Prostate gland (tissue), 2 donors: ENCODE results near the gene PEX16. TPM values are rescaled to one million over a fixed set of nuclear protein-coding genes. Genes with fewer than 3 reads are reported as not detected.

Source experiments
- DNase-seq: peaks from one replicate; pipeline ENCODE4 v3.0.0-alpha.2; 2019; ENCODE audit warnings: low spot score
- H3K27ac ChIP-seq, 2 donors: fragments of 200-600 bp; sonication (generic); 2 replicates each; pipeline ENCODE4 v1.5.1; 2017 to 2019
- H3K27me3 ChIP-seq: fragments of 200-600 bp; sonication (generic); replicated peaks from 2 replicates; pipeline ENCODE4 v1.5.1; 2019; ENCODE audit not compliant: insufficient read depth
- H3K36me3 ChIP-seq, 2 donors: fragments of 200-600 bp; sonication (generic); 1 replicate in 1 of 2; 2 replicates in 1 of 2; pipeline versions ENCODE4 v1.5.1 to v1.8.1; 2017 to 2019
- H3K4me1 ChIP-seq: fragments of 200-600 bp; sonication (generic); replicated peaks from 2 replicates; pipeline ENCODE4 v1.5.1; 2019
- H3K4me3 ChIP-seq, 2 donors: fragments of 200-600 bp; sonication (generic); 2 replicates each; pipeline ENCODE4 v1.5.1; 2017 to 2019
- H3K9me3 ChIP-seq: fragments of 200-600 bp; sonication (generic); 2 replicates; pipeline ENCODE4 v1.5.1; 2017
- POLR2A ChIP-seq: fragments of 450-650 bp; IDR thresholded peaks from one replicate; pipeline ENCODE4 v1.6.1; 2016; ENCODE audit warnings: antibody characterized with exemption, mild to moderate bottlenecking
- POLR2AphosphoS5 ChIP-seq: sonication (generic); formaldehyde crosslinking; IDR thresholded peaks from one replicate; pipeline ENCODE4 v1.6.1; 2017; ENCODE audit warnings: antibody characterized with exemption
- WGBS: methylation state at CpG from one replicate; pipeline ENCODE4 v1.1.5; 2018; 5-methylcytosine and 5-hydroxymethylcytosine counted together
- intact Hi-C: fragments of 100-400 bp; cut with DNase I; formaldehyde crosslinking; loops from one replicate; pipeline ENCODE4 v1.14.2; 2022
- total RNA-seq, 2 donors: library from RNA; depleted of rRNA; stranded (reverse); fragments of >200 nt; gene quantifications; one replicate each; pipeline ENCODE4 v1.1.0, GENCODE V29; 2016
- TF ChIP-seq, protein P1 (sequence below), 4 experiments: fragments of 200-600 bp in 2 of 4; fragments of 450-650 bp in 2 of 4; sonication (generic) in 2 of 4; IDR thresholded peaks; 1 replicate in 3 of 4; 2 replicates in 1 of 4; pipeline ENCODE4 v1.5.1; 2016 to 2019; ENCODE audit warnings: antibody characterized with exemption in 4 of 4, mild to moderate bottlenecking in 2 of 4, moderate library complexity in 2 of 4

PEX16 gene
- total RNA-seq, 2 donors from 2014 or later, result 31.8 to 35.4 TPM

DNA sequence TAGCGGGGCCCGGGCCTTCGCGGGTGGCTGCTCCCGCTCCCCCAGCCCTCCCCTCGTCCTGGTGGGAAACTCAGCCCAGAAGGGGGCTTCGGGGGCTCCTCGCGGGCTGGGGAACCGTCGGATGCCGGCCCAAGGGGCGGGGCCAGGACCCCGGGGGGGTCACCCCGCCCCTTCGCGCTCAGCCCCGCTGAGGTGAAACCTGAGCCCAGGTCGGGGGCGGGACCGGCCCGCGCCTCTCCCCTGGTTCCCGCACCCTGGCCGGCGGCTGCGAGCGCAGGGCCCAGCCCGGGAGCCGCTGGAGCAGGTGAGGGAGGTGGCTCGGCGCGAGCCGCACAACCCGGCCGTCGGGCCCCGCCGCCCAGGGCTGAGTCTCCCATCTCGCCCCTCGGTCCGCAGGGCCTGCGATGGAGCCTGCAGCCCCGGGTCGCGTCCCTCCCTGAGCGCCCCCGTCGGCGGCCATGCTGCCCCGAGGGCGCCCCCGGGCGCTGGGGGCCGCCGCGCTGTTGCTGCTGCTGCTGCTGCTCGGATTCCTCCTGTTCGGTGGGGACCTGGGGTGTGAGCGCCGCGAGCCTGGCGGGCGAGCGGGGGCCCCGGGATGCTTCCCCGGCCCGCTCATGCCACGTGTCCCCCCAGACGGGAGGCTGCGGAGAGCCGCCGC is 4.9 kb upstream of the PEX16 start, which contains the start of gene LARGE2:
TSS of gene LARGE2 (plus strand) at position 232 of the 658 bp plus-strand sequence. CDS start at position 459, 227 bp downstream.
- under 1% methylated on average over 68 of the region's 73 CpGs for WGBS
- intact Hi-C loops, result no loop called here
- Histone ChIP-seq H3K4me3 (peak within 1 kb of the TSS; percentile 31 to 45), H3K27me3 (no peaks in the 10 kb centered on the region), H3K27ac (peak within 1 kb of the TSS; percentile 89 to 90), H3K36me3 (no peaks in the 10 kb centered on the region), H3K9me3 (no peaks in the 10 kb centered on the region), H3K4me1 (peaks cover 12% of the 10 kb centered on the region)
- peak; percentile 44 for TF ChIP-seq POLR2A
- TF ChIP-seq, protein P1, sequence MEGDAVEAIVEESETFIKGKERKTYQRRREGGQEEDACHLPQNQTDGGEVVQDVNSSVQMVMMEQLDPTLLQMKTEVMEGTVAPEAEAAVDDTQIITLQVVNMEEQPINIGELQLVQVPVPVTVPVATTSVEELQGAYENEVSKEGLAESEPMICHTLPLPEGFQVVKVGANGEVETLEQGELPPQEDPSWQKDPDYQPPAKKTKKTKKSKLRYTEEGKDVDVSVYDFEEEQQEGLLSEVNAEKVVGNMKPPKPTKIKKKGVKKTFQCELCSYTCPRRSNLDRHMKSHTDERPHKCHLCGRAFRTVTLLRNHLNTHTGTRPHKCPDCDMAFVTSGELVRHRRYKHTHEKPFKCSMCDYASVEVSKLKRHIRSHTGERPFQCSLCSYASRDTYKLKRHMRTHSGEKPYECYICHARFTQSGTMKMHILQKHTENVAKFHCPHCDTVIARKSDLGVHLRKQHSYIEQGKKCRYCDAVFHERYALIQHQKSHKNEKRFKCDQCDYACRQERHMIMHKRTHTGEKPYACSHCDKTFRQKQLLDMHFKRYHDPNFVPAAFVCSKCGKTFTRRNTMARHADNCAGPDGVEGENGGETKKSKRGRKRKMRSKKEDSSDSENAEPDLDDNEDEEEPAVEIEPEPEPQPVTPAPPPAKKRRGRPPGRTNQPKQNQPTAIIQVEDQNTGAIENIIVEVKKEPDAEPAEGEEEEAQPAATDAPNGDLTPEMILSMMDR (IDR thresholded peaks at IDR 0.05), result no peak
- peak; percentile 56 for DNase-seq

DNA sequence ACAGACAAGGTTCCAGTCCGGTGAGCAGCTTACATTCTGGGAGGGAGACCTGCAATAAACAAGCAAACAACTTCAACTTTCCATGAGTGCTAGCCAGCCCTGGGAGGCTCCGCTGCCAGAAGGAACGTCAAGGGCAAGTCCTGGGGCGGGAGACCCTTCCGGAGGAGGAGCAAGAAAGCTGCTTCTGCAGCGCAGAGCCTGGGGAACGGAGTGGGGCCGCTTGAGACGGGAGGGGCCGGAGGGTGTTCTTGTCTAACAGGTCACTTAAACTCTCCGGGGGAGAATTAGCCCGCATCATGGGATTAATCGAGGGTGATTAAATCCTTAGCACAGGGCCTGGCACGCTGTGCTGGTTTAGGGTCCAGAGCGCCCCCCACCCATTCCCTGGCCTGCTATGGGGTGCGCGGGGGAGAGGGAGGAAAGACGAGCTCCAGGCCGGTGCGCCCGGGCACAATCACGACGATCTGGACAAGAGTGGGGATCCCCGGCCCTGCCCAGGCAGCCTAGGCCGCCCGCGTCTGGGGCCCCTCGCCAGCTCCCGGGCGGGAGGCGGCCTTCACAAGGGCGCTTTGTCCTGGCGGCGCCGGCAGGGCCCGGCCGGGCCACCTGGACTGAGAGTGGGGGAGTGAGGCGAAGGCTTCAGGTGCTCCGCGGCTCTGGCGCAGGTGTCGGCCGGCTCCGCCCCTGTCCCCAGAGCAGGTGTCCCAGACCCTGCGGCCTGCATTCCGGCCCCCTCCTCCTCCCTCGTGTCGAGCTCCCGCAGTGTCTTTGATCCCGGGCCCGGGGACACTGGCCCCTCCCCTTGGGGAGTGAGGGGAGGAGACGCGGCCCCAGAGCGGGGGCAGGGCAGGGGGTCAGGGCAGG is 4.1 kb upstream of the PEX16 start:
- peak; percentile 77 for DNase-seq
- peak; percentile 67 for TF ChIP-seq POLR2AphosphoS5
- TF ChIP-seq, protein P1 (IDR thresholded peaks at IDR 0.05), result no peak
- TF ChIP-seq POLR2A, result peak; percentile 48
- WGBS, result 16% methylated on average over 44 of the region's 54 CpGs
- Histone ChIP-seq H3K27ac (peak overlapping the region; percentile 89 to 90), H3K4me3 (peak overlapping the region; percentile 31 to 45), H3K36me3 (no peaks in the 10 kb centered on the region), H3K9me3 (no peaks in the 10 kb centered on the region), H3K4me1 (peaks cover 15% of the 10 kb centered on the region), H3K27me3 (no peaks in the 10 kb centered on the region)
- intact Hi-C loops, result no loop called here

DNA sequence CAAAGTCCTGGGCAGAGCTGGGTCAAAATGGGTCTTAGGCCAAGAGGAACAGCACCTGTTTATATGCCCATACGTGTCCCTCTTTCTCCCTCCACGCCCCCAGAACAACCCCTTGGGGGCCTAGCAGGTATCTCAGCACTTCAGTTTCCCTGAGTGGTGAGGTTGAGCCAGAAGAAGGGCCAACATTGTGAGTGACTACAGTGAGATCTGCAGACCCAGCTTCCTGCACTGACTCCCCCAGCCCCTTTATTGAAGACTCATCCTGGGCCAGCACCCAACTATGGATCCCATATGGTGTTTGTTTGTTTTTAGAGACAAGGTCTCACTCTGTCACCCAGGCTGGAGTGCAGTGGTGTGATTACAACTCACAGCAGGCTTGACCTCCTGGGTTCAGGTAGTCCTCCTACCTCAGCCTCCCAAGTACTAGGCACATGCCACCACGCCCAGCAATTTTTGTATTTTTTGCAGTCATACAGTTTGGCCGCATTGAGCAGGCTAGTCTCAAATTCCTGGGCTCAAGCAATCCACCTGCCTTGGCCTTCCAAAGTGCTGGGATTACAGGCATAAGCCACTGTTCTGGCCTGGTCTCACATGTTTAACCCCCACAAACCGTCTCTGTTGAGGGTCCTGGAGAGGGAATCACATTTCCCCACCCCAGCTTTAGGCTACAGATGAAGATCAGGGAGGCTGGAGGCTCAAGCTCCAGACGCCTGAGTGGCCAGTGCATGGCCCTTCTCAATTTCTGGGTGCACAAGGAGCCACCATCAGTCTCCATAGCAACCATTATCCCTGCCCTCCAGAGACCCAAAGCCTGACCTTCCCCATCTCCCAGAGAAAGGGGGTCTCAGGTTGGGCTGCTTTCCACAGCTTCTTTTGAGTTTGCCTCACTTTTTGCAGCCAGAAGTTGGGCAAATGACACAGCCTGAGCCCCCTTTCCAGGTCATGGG is 3.1 kb upstream of the PEX16 start:
- Histone ChIP-seq H3K9me3 (no peaks in the 10 kb centered on the region), H3K4me1 (peaks cover 21% of the 10 kb centered on the region), H3K36me3 (no peaks in the 10 kb centered on the region), H3K4me3 (no peak overlapping the region), H3K27me3 (no peaks in the 10 kb centered on the region), H3K27ac (peak overlapping the region; percentile 89 to 90)
- intact Hi-C loops, result no loop called here
- WGBS, result 74% methylated on average over 6 of the region's 6 CpGs
- DNase-seq, result no peak
- TF ChIP-seq POLR2AphosphoS5 (no peak), POLR2A (no peak)

DNA sequence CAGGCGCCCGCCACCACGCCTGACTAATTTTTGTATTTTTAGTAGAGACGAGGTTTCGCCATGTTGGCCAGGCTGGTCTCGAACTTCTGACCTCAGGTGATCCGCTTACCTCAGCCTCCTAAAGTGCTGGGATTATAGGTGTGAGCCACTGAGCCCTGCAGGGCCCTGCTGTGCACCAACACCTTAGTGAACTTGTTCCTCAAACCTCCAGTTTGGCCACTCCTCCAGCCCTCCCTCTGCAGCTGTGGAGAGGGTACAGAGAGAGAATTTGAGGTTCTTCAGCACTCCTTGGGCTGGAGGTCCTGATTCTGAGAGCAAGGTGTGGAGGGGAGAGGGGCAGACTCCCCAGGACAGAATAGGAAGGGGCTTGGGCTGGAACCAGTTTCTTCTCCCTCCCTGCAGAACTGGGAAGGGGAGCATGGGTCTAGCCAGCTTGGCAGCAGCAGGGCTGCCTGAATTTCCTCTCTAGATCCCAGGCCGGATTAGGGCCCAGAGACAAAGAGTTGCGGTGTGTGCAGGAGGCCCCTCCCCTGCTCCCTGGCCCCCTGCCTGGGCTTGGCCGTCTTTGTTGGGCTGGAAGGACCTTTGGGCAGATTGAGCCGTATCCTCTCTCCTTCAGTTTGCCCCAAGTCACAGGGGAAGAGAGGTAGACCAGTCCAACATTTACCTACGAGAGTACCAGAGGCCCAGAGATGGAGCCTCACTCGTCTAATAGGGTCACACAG is 2.3 kb upstream of the PEX16 start:
- H3K4me1 ChIP-seq, result peaks cover 21% of the 10 kb centered on the region
- H3K9me3 ChIP-seq, result no peaks in the 10 kb centered on the region
- peak overlapping the region; percentile 89 to 90 for H3K27ac ChIP-seq
- peak; percentile 55 for DNase-seq
- no peaks in the 10 kb centered on the region for H3K27me3 ChIP-seq
- H3K4me3 ChIP-seq, result no peak overlapping the region
- intact Hi-C loops, result loop anchor here (5.0 kb wide), 1 partner anchor 73 kb away; the partner anchor contains the start of gene CRY2
- H3K36me3 ChIP-seq, result no peaks in the 10 kb centered on the region
- 61% methylated on average over 13 of the region's 13 CpGs for WGBS
- TF ChIP-seq, protein P1 (IDR thresholded peaks at IDR 0.05), result no peak
